K562 (cell line): Measurements from ENCODE around the gene NUDT9. TPM values are rescaled to one million over a fixed set of nuclear protein-coding genes. Genes with fewer than 3 reads are reported as not detected.
"Not testable (repeated sequence)": the region's sequence is repeated elsewhere in the genome, so short reads cannot be mapped to it uniquely, and the experiment has no call there.

ENCODE experiments used
- ATAC-seq: fragments of 200-7000 bp; cut with Tn5 transposase; 3 replicates; pipeline ENCODE4 v1.9.1; 2020; ENCODE audit warnings: moderate library complexity
- BruUV-seq: library from RNA; stranded (reverse); fragments of 400-500 nt; replicated peaks from 2 replicates; lab custom pipeline; 2021; lab: Mats Ljungman, UMichigan
- CTCF ChIA-PET: fragments of 300-600 bp; formaldehyde crosslinking; extraction: SDS; loops from one replicate; lab custom pipeline; 2021; ENCODE audit warnings: low intra/inter-chr PET ratio; lab: Yijun Ruan, JAX
- POLR2A ChIA-PET: fragments of 300-600, 350-650 bp; sonication (Branson Sonifier 250); formaldehyde crosslinking; extraction: SDS; loops from one replicate; lab custom pipeline; 2021; ENCODE audit warnings: antibody characterized with exemption, inconsistent platforms; lab: Yijun Ruan, JAX
- DNase-seq, 4 experiments: peaks; one replicate each; pipeline versions ENCODE4 v3.0.0 to v3.0.0-alpha.2; 2011 to 2018; ENCODE audit warnings: low spot score in 3 of 4, mixed read lengths in 3 of 4; ENCODE audit errors: extremely low read depth in 1 of 4
- FAIRE-seq: peaks from 2 replicates; lab custom pipeline; 2011; peaks lifted over from hg19 to GRCh38; lab: Jason Lieb, UNC
- H2AFZ ChIP-seq: 2 replicates; pipeline ENCODE4 v1.6.0; 2011; ENCODE audit warnings: low read depth, low read length, control low read depth, inconsistent platforms
- H3K27ac ChIP-seq: fragments of 200-600 bp; 3 replicates; pipeline ENCODE4 v1.8.0; 2011; ENCODE audit warnings: low read depth, mild to moderate bottlenecking, control low read depth, inconsistent platforms, low read length, moderate library complexity, mixed read lengths; ENCODE audit errors: extremely low read depth
- H3K27me3 ChIP-seq, 2 experiments: fragments of 300-600 bp in 1 of 2; 2 replicates in 1 of 2; 3 replicates in 1 of 2; pipeline versions ENCODE4 v1.6.0 to v1.8.0; 2011; ENCODE audit warnings: inconsistent platforms in 2 of 2, low read length in 2 of 2, mild to moderate bottlenecking in 1 of 2, mixed read lengths in 1 of 2, moderate library complexity in 1 of 2; ENCODE audit not compliant: control insufficient read depth in 2 of 2, insufficient read depth in 2 of 2
- H3K36me3 ChIP-seq: fragments of 300-600 bp; 3 replicates; pipeline ENCODE4 v1.8.0; 2011; ENCODE audit warnings: mild to moderate bottlenecking, low read length, inconsistent platforms; ENCODE audit not compliant: control insufficient read depth, insufficient read depth
- H3K4me1 ChIP-seq, 2 experiments: fragments of 200-600 bp in 1 of 2; replicated peaks in 1 of 2; 2 replicates in 1 of 2; 3 replicates in 1 of 2; pipeline versions ENCODE4 v1.5.1 to v1.8.0; 2011; ENCODE audit warnings: inconsistent platforms in 2 of 2, low read length in 2 of 2, mild to moderate bottlenecking in 1 of 2, mixed read lengths in 1 of 2, moderate library complexity in 1 of 2; ENCODE audit not compliant: control insufficient read depth in 2 of 2, insufficient read depth in 2 of 2
- H3K4me2 ChIP-seq: 2 replicates; pipeline ENCODE4 v1.6.1; 2011; ENCODE audit warnings: low read length, control low read depth, inconsistent platforms, mixed read lengths; ENCODE audit not compliant: insufficient read depth
- H3K4me3 ChIP-seq: fragments of 200-600 bp; sonication (generic), shearing (Covaris generic); 2 replicates; pipeline ENCODE4 v1.5.1; 2016; ENCODE audit warnings: control low read depth, inconsistent platforms
- H3K79me2 ChIP-seq: fragments of 200-600 bp; 3 replicates; pipeline ENCODE4 v1.8.0; 2011; ENCODE audit warnings: low read length, inconsistent platforms; ENCODE audit not compliant: control insufficient read depth, insufficient read depth
- H3K9ac ChIP-seq, 2 experiments: 2 replicates each; pipeline versions ENCODE4 v1.6.0 to v1.6.1; 2011; ENCODE audit warnings: low read depth in 2 of 2, low read length in 2 of 2, control low read depth in 1 of 2, inconsistent platforms in 1 of 2, mild to moderate bottlenecking in 1 of 2, mixed read lengths in 1 of 2; ENCODE audit not compliant: insufficient read depth in 1 of 2
- H3K9me1 ChIP-seq: one replicate; pipeline ENCODE4 v1.6.0; 2011; ENCODE audit warnings: inconsistent platforms, mild to moderate bottlenecking, low read length, moderate library complexity; ENCODE audit not compliant: control insufficient read depth, insufficient read depth
- H3K9me3 ChIP-seq: replicated peaks from 2 replicates; pipeline ENCODE4 v1.5.1; 2011; ENCODE audit warnings: low read depth, low read length, inconsistent platforms; ENCODE audit not compliant: control insufficient read depth, insufficient read depth
- H4K20me1 ChIP-seq: replicated peaks from 2 replicates; pipeline ENCODE4 v1.6.1; 2011; ENCODE audit warnings: low read length, inconsistent platforms, mixed read lengths; ENCODE audit not compliant: control insufficient read depth, insufficient read depth
- ZNF12 ChIP-seq: sonication (generic); formaldehyde crosslinking; IDR thresholded peaks from 2 replicates; pipeline ENCODE4 v1.4.0; 2020; ENCODE audit warnings: mild to moderate bottlenecking, missing genetic modification reagents
- WGBS: fragments of 100-300 bp; shearing (Covaris generic); methylation state at CpG from one replicate; pipeline ENCODE4 v1.1.6; 2016; ENCODE audit warnings: low coverage, mixed read lengths; ENCODE audit not compliant: insufficient coverage; ENCODE audit errors: missing lambda C conversion rate; 5-methylcytosine and 5-hydroxymethylcytosine counted together
- in situ Hi-C: fragments of 300-500 bp; cut with MboI; formaldehyde crosslinking; loops from 4 replicates; pipeline ENCODE4 v1.15.0; 2018; ENCODE audit warnings: inconsistent platforms, mixed read lengths
- intact Hi-C: fragments of 100-400 bp; cut with micrococcal nuclease; formaldehyde crosslinking; loops from 2 replicates; pipeline ENCODE4 v1.14.2; 2022
- polyA plus RNA-seq, 8 experiments: library from polyadenylated mRNA; depleted of rRNA in 4 of 8; stranded (reverse) in 5 of 8; unstranded in 3 of 8; fragments of >200 nt; fragmentation: Nextera tagmentation in 2 of 8; fragmentation: Illumina TruSeq in 1 of 8; extraction: Ambion mirVana in 2 of 8; extraction: Trizol in 1 of 8; gene quantifications; 2 replicates each; pipeline versions ENCODE4 v1.2.1 to v1.2.3, GENCODE V29; 2011 to 2014; ENCODE audit warnings: inconsistent platforms in 1 of 8, missing spikeins in 1 of 8
- total RNA-seq, 7 experiments: library from RNA; depleted of rRNA in 6 of 7; stranded (reverse); fragments of >200 nt in 6 of 7; fragmentation: Illumina TruSeq in 2 of 7; extraction: Trizol in 2 of 7; gene quantifications; 2 replicates each; pipeline versions ENCODE4 v1.2.1 to v1.2.3, GENCODE V29; 2011 to 2021; ENCODE audit warnings: low replicate concordance in 1 of 7

NUDT9 gene
- total and polyA plus RNA-seq, 9 of the 15 experiments (the other 6 are each of a cell fraction or from before 2014, with no cell fraction given) = 8.5 to 20.8 (median 18.0) TPM

DNA sequence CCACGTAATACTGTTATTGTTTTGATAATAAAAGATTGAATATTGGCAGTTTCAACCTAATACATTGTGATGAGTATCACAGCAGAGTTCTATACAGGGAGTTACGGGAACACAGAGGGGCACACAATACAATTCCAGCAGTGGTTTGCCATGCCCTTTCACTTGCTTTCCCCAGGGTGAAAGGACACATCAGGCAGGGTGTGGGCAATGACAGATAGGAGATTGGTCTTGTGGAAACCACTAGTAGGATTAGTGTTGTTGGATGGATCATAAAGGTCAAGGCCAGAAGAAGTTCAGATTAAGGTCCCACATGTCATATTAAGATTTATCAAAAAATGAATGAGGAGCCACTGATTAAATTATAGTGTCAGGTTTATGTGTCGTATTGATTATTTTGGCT lies 39.4 kb upstream of the NUDT9 start:
- H3K36me3 ChIP-seq = peaks cover 50% of the 10 kb centered on the region
- intact Hi-C loops (no loop called here), in situ Hi-C loops (no loop called here)
- H4K20me1 ChIP-seq = no peaks in the 10 kb centered on the region
- CTCF ChIA-PET = no interaction called here
- BruUV-seq = no TSS peak
- no peak overlapping the region for H3K4me3 ChIP-seq
- TF ChIP-seq ZNF12 (CRISPR knock-in tag) = no peak
- no peaks in the 10 kb centered on the region for H3K9me1 ChIP-seq
- peaks cover 56% of the 10 kb centered on the region for H3K79me2 ChIP-seq
- 94% methylated on average over 3 of the region's 3 CpGs for WGBS
- no peaks in the 10 kb centered on the region for H3K27me3 ChIP-seq
- no peak for FAIRE-seq
- peaks cover 0 to 4% of the 10 kb centered on the region in 2 experiments; a peak in 1 of 5 replicates for H3K4me1 ChIP-seq
- H3K9me3 ChIP-seq = no peaks in the 10 kb centered on the region
- no peak overlapping the region for H3K9ac ChIP-seq
- H2AFZ ChIP-seq = no peak overlapping the region
- ATAC-seq = no peak
- H3K27ac ChIP-seq = no peak overlapping the region
- POLR2A ChIA-PET = interaction anchor here (3.1 kb wide), 1 partner anchor 8 kb away, joined by 23 read pairs; the partner anchor contains the start of gene HSD17B11
- DNase-seq = no peak
- H3K4me2 ChIP-seq = no peak overlapping the region

DNA sequence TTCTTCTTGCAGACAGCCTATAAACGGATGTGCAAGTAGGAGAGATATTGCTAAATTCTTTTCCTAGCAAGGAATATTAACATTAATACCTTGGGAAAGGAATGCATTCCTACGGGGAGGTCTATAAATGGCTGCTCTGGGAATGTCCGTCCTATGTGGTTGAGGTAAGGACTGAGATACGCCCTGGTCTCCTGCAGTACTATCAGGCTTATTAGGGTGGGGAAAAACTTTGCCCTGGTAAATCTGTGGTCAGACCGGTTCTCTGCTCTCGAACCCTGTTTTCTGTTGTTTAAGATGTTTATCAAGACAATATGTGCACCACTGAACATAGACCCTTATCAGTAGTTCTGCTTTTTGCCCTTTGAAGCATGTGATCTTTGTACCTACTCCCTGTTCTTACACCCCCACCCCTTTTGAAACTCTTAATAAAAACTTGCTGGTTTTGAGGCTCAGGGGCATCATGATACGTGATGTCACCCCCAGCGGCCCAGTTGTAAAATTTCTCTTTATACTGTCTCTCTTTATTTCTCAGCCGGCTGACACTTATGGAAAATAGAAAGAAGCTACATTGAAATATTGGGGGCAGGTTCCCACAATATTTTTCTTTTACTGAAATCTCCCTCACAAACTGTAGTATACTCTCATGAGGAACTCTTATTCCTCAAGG lies 37.8 kb upstream of the NUDT9 start:
- in situ Hi-C loops, FAIRE-seq, ATAC-seq: not testable (repeated sequence)

More for the DNA sequence above, 37.8 kb upstream of the NUDT9 start:
- H3K27ac ChIP-seq, H2AFZ ChIP-seq, H3K9me3 ChIP-seq, H3K27me3 ChIP-seq, H3K9me1 ChIP-seq, intact Hi-C loops, H3K9ac ChIP-seq, CTCF ChIA-PET, H3K4me2 ChIP-seq, H4K20me1 ChIP-seq, H3K4me3 ChIP-seq, BruUV-seq, DNase-seq, H3K4me1 ChIP-seq, POLR2A ChIA-PET: not testable (repeated sequence)
- peaks cover 73% of the 10 kb centered on the region for H3K79me2 ChIP-seq
- peaks cover 43% of the 10 kb centered on the region for H3K36me3 ChIP-seq
- WGBS = 83% methylated on average over 8 of the region's 9 CpGs
